ENCODE data around the gene ZMAT5. TPM values are rescaled to one million over a fixed set of nuclear protein-coding genes. Genes with fewer than 3 reads are reported as not detected.

The ZMAT5 gene
- total and polyA plus RNA-seq, 9 of the 15 experiments (the other 6 are each of a cell fraction or from before 2014, with no cell fraction given), result 2.0 to 25.2 (median 11.9) TPM

DNA sequence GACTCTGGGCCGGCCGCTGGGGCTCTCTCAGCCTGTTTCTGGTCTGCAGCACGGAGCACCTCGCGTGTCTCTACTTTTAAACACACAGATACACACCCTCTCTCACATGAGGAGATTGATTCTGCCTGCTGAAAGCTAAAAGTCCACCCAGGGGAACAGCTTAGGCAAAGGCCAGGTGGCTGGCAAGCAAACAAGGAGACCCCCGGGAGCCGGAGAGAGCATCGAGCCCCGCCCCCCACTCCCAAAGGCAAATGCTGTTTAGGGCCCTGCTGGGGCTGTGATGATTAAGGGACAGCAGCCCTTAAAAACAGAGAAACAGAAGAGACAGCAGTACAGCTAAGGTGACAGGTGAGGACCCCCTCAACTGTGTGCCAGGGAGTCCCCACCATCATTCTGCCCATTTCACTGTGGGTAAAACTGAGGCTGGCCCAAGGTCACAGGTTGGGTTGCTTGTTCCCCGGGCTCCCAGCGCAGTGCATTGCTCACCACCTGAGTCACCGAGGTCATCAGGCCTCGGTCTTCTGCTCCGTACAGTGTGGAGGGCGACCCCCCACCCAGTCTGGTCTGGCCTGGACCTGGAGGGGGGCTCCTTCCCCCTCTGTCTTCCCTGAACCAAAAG lies 40.2 kb downstream of the ZMAT5 start:
- no TSS peak for BruUV-seq (replicated peaks)
- peak overlapping the region; percentile 30 to 78; a peak in 2 of 4 replicates for H3K9ac ChIP-seq (ENCODE audit: insufficient read depth in 1 of 2, low read depth in 2 of 2, low read length in 2 of 2)
- intact Hi-C loops (cut with micrococcal nuclease) (loop anchor here (5.0 kb wide), 1 partner anchor 281 kb away; no protein-coding TSS in a partner anchor), in situ Hi-C loops (cut with MboI) (no loop called here)
- ATAC-seq (peak; percentile 23; the same call in 2 of the 3 replicates), FAIRE-seq (no peak), DNase-seq (ENCODE audit: extremely low read depth in 1 of 4, low spot score in 3 of 4) (no peak)
- H3K4me1 ChIP-seq (replicated peaks in 1 of 2; ENCODE audit: control insufficient read depth in 2 of 2, insufficient read depth in 2 of 2, low read length in 2 of 2), result peaks cover 14 to 39% of the 10 kb centered on the region in 2 experiments; a peak in 4 of 5 replicates
- CTCF ChIA-PET (ENCODE audit: low intra/inter-chr PET ratio), result interaction anchor here (0.9 to 2.3 kb wide), 3 partner anchors 37 to 362 kb away, joined by 3 to 14 read pairs (median 3); no protein-coding TSS in a partner anchor
- H3K79me2 ChIP-seq (ENCODE audit: control insufficient read depth, insufficient read depth, low read length), result no peaks in the 10 kb centered on the region
- no peaks in the 10 kb centered on the region for H3K9me3 ChIP-seq (replicated peaks; ENCODE audit: control insufficient read depth, insufficient read depth, low read depth, low read length)
- POLR2A ChIA-PET, result no interaction called here
- H3K27ac ChIP-seq (ENCODE audit: extremely low read depth, low read depth, low read length), result no peak overlapping the region
- peak overlapping the region; percentile 37; the same call in 1 of the 2 replicates for H3K4me2 ChIP-seq (ENCODE audit: insufficient read depth, low read length)
- H3K27me3 ChIP-seq (ENCODE audit: control insufficient read depth in 2 of 2, insufficient read depth in 2 of 2, low read length in 2 of 2), result no peaks in the 10 kb centered on the region; a peak in 1 of 5 replicates
- H3K4me3 ChIP-seq, result no peak overlapping the region
- 39% methylated on average over 10 of the region's 15 CpGs for WGBS (ENCODE audit: insufficient coverage, low coverage, missing lambda C conversion rate)
- peak overlapping the region; percentile 70 for H2AFZ ChIP-seq (ENCODE audit: low read depth, low read length)
- peaks cover 4% of the 10 kb centered on the region for H3K9me1 ChIP-seq (ENCODE audit: control insufficient read depth, insufficient read depth, low read length)
- no peaks in the 10 kb centered on the region for H3K36me3 ChIP-seq (ENCODE audit: control insufficient read depth, insufficient read depth, low read length)
- H4K20me1 ChIP-seq (replicated peaks; ENCODE audit: control insufficient read depth, insufficient read depth, low read length), result no peaks in the 10 kb centered on the region
- TF ChIP-seq, protein P1, sequence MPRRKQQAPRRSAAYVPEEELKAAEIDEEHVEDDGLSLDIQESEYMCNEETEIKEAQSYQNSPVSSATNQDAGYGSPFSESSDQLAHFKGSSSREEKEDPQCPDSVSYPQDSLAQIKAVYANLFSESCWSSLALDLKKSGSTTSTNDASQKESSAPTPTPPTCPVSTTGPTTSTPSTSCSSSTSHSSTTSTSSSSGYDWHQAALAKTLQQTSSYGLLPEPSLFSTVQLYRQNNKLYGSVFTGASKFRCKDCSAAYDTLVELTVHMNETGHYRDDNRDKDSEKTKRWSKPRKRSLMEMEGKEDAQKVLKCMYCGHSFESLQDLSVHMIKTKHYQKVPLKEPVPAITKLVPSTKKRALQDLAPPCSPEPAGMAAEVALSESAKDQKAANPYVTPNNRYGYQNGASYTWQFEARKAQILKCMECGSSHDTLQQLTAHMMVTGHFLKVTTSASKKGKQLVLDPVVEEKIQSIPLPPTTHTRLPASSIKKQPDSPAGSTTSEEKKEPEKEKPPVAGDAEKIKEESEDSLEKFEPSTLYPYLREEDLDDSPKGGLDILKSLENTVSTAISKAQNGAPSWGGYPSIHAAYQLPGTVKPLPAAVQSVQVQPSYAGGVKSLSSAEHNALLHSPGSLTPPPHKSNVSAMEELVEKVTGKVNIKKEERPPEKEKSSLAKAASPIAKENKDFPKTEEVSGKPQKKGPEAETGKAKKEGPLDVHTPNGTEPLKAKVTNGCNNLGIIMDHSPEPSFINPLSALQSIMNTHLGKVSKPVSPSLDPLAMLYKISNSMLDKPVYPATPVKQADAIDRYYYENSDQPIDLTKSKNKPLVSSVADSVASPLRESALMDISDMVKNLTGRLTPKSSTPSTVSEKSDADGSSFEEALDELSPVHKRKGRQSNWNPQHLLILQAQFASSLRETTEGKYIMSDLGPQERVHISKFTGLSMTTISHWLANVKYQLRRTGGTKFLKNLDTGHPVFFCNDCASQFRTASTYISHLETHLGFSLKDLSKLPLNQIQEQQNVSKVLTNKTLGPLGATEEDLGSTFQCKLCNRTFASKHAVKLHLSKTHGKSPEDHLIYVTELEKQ (CRISPR knock-in tag; IDR thresholded peaks at IDR 0.05), result no peak
- TF ChIP-seq SMC3 (conservative IDR thresholded peaks at IDR 0.05; ENCODE audit: insufficient read depth, low read depth, low read length), result no peak
- no peak for TF ChIP-seq ZNF217 (CRISPR knock-in tag; IDR thresholded peaks at IDR 0.05)
- peak; percentile 83 for TF ChIP-seq RBM25 (IDR thresholded peaks at IDR 0.05; ENCODE audit: low read depth, low read length, severe bottlenecking)
- TF ChIP-seq KDM1A (IDR thresholded peaks at IDR 0.05), result 0 out of 4 replicates have a peak, but pooled peaks of 1 of the 2 experiments have one; percentile 12
- TF ChIP-seq ESRRA (IDR thresholded peaks at IDR 0.05; ENCODE audit: borderline replicate concordance, low read depth), result peak; percentile 100
- TF ChIP-seq ZNF436 (CRISPR knock-in tag; IDR thresholded peaks at IDR 0.05), result no peak
- TF ChIP-seq, protein P2, sequence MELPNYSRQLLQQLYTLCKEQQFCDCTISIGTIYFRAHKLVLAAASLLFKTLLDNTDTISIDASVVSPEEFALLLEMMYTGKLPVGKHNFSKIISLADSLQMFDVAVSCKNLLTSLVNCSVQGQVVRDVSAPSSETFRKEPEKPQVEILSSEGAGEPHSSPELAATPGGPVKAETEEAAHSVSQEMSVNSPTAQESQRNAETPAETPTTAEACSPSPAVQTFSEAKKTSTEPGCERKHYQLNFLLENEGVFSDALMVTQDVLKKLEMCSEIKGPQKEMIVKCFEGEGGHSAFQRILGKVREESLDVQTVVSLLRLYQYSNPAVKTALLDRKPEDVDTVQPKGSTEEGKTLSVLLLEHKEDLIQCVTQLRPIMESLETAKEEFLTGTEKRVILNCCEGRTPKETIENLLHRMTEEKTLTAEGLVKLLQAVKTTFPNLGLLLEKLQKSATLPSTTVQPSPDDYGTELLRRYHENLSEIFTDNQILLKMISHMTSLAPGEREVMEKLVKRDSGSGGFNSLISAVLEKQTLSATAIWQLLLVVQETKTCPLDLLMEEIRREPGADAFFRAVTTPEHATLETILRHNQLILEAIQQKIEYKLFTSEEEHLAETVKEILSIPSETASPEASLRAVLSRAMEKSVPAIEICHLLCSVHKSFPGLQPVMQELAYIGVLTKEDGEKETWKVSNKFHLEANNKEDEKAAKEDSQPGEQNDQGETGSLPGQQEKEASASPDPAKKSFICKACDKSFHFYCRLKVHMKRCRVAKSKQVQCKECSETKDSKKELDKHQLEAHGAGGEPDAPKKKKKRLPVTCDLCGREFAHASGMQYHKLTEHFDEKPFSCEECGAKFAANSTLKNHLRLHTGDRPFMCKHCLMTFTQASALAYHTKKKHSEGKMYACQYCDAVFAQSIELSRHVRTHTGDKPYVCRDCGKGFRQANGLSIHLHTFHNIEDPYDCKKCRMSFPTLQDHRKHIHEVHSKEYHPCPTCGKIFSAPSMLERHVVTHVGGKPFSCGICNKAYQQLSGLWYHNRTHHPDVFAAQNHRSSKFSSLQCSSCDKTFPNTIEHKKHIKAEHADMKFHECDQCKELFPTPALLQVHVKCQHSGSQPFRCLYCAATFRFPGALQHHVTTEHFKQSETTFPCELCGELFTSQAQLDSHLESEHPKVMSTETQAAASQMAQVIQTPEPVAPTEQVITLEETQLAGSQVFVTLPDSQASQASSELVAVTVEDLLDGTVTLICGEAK (IDR thresholded peaks at IDR 0.05), result no peak
- TF ChIP-seq, protein P2 (CRISPR knock-in tag; IDR thresholded peaks at IDR 0.05), result no peak
